Measurements from ENCODE around the gene SIGLEC10. TPM values are rescaled to one million over a fixed set of nuclear protein-coding genes. Genes with fewer than 3 reads are reported as not detected.
"Not testable (repeated sequence)": the region's sequence is repeated elsewhere in the genome, so short reads cannot be mapped to it uniquely, and the experiment has no call there.

SIGLEC10 gene, protein sequence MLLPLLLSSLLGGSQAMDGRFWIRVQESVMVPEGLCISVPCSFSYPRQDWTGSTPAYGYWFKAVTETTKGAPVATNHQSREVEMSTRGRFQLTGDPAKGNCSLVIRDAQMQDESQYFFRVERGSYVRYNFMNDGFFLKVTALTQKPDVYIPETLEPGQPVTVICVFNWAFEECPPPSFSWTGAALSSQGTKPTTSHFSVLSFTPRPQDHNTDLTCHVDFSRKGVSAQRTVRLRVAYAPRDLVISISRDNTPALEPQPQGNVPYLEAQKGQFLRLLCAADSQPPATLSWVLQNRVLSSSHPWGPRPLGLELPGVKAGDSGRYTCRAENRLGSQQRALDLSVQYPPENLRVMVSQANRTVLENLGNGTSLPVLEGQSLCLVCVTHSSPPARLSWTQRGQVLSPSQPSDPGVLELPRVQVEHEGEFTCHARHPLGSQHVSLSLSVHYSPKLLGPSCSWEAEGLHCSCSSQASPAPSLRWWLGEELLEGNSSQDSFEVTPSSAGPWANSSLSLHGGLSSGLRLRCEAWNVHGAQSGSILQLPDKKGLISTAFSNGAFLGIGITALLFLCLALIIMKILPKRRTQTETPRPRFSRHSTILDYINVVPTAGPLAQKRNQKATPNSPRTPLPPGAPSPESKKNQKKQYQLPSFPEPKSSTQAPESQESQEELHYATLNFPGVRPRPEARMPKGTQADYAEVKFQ
- not detected in 3 replicates for polyA plus RNA-seq
- polyA plus RNA-seq (2011; ENCODE audit: low read depth): not detected
- not detected in 2 replicates for polyA plus RNA-seq (2011; cell fraction: cytosol; rRNA removed)
- not detected in 2 replicates for polyA plus RNA-seq (2011; cell fraction: nucleus; rRNA removed)
- polyA plus RNA-seq (2012; ENCODE audit: low replicate concordance): not detected in 2 replicates
- polyA minus RNA-seq: not detected in 3 replicates
- polyA minus RNA-seq (2011; cell fraction: cytosol; rRNA and poly(A)+ RNA removed): not detected
- not detected in 2 replicates for polyA minus RNA-seq (2011; cell fraction: nucleus; rRNA and poly(A)+ RNA removed)

DNA sequence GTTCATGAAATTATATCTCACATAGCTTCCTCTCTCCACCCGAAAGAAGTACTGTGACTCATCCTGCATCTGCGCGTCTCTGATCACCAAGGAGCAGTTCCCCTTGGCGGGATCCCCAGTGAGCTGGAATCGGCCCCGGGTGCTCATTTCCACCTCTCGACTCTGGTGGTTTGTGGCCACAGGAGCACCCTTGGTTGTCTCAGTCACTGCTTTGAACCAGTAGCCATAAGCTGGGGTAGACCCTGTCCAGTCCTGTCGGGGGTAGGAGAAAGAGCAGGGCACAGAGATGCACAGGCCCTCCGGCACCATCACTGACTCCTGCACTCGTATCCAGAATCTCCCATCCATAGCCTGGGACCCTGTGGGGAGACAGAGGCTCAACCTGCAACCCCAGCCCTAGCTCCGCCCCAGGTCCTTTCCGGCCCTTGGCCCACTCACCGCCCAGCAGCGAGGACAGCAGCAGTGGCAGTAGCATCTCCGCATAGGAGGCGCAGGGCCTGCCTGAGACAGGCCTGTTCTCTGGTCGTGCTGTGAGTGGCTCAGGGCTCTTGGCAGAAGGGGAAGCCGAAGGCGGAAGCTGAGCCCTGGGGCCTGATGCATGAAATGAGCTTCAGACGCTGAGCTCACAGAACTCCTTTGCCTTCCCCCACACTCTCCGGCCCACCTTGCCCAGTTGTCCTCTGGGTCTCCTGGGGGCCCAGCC, at the start of gene SIGLEC10:
TSS of gene SIGLEC10 (minus strand) at position 536 of the 703 bp plus-strand sequence. CDS start at position 475, 61 bp downstream.
- Histone ChIP-seq H3K4me2 (ENCODE audit: control insufficient read depth, extremely low read depth, insufficient read depth, low read depth, low read length) (no peak within 1 kb of the TSS), H4K20me1 (ENCODE audit: control insufficient read depth, extremely low read depth, insufficient read depth, low read length) (no peaks in the 10 kb centered on the region), H3K9me3 (ENCODE audit: control insufficient read depth, low read depth, low read length) (no peaks in the 10 kb centered on the region), H3K79me2 (ENCODE audit: control insufficient read depth, insufficient read depth, low read length) (no peaks in the 10 kb centered on the region), H3K27ac (ENCODE audit: control insufficient read depth, insufficient read depth, low read length) (no peak within 1 kb of the TSS), H3K27me3 (ENCODE audit: control insufficient read depth, extremely low read depth, insufficient read depth, low read length) (no peaks in the 10 kb centered on the region), H3K4me1 (ENCODE audit: control insufficient read depth, extremely low read depth, insufficient read depth, low read length) (no peaks in the 10 kb centered on the region), H2AFZ (ENCODE audit: control insufficient read depth, low read length) (no peak within 1 kb of the TSS), H3K4me3 (ENCODE audit: control insufficient read depth in 2 of 3, extremely low read depth in 1 of 3, insufficient read depth in 2 of 3, low read depth in 1 of 3, low read length in 3 of 3) (no peak within 1 kb of the TSS), H3K9ac (ENCODE audit: control insufficient read depth, extremely low read depth, insufficient read depth, low read length) (no peak within 1 kb of the TSS), H3K36me3 (ENCODE audit: control insufficient read depth in 2 of 2, extremely low read depth in 1 of 2, insufficient read depth in 2 of 2, low read length in 2 of 2) (no peaks in the 10 kb centered on the region), H3K9me1 (ENCODE audit: control insufficient read depth, extremely low read depth, insufficient read depth, low read length) (no peaks in the 10 kb centered on the region)
- DNase-seq (ENCODE audit: low read depth, low spot score) (no peak), FAIRE-seq (no peak)
- TF ChIP-seq, protein P1, sequence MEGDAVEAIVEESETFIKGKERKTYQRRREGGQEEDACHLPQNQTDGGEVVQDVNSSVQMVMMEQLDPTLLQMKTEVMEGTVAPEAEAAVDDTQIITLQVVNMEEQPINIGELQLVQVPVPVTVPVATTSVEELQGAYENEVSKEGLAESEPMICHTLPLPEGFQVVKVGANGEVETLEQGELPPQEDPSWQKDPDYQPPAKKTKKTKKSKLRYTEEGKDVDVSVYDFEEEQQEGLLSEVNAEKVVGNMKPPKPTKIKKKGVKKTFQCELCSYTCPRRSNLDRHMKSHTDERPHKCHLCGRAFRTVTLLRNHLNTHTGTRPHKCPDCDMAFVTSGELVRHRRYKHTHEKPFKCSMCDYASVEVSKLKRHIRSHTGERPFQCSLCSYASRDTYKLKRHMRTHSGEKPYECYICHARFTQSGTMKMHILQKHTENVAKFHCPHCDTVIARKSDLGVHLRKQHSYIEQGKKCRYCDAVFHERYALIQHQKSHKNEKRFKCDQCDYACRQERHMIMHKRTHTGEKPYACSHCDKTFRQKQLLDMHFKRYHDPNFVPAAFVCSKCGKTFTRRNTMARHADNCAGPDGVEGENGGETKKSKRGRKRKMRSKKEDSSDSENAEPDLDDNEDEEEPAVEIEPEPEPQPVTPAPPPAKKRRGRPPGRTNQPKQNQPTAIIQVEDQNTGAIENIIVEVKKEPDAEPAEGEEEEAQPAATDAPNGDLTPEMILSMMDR (optimal IDR thresholded peaks at IDR 0.05 in 1 of 3, IDR thresholded peaks at IDR 0.05 in 1 of 3, conservative IDR thresholded peaks at IDR 0.05 in 1 of 3; ENCODE audit: extremely low read depth in 1 of 3, insufficient read depth in 2 of 3, low read length in 3 of 3): no peak
- no peak for TF ChIP-seq EZH2 (IDR thresholded peaks at IDR 0.05; ENCODE audit: low read length)
- dilution Hi-C loops (cut with MboI; ENCODE audit: extremely low pct_ligation_motif_present, low sequenced_read_pairs): no loop called here

DNA sequence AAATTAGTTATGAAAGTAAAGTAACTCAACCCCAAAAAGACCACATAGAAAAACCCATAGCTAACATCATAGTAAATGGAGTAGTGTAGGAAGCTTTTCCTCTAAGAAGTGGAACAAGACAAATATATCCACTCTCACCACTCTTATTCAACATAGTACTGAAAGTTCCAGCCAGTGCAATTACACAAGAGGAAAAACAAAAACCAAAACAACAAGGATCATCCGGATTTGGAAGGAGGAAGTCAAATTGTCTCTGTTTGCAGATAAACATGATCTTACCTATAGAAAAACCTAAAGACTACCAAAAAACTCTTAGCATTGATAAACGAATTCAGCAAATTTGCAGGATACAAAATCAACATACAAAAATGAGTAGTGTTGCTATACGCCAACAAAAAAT, 49.3 kb upstream of the SIGLEC10 start:
- no peaks in the 10 kb centered on the region for H3K9me3 ChIP-seq (ENCODE audit: control insufficient read depth, low read depth, low read length)
- no peak overlapping the region for H3K4me3 ChIP-seq (ENCODE audit: control insufficient read depth in 2 of 3, extremely low read depth in 1 of 3, insufficient read depth in 2 of 3, low read depth in 1 of 3, low read length in 3 of 3)
- TF ChIP-seq, protein P1 (optimal IDR thresholded peaks at IDR 0.05 in 1 of 3, IDR thresholded peaks at IDR 0.05 in 1 of 3, conservative IDR thresholded peaks at IDR 0.05 in 1 of 3; ENCODE audit: extremely low read depth in 1 of 3, insufficient read depth in 2 of 3, low read length in 3 of 3): no peak
- TF ChIP-seq EZH2 (IDR thresholded peaks at IDR 0.05; ENCODE audit: low read length): no peak
- no peak overlapping the region for H2AFZ ChIP-seq (ENCODE audit: control insufficient read depth, low read length)
- no peaks in the 10 kb centered on the region for H3K9me1 ChIP-seq (ENCODE audit: control insufficient read depth, extremely low read depth, insufficient read depth, low read length)
- DNase-seq (ENCODE audit: low read depth, low spot score) (no peak), FAIRE-seq (no peak)
- H3K79me2 ChIP-seq (ENCODE audit: control insufficient read depth, insufficient read depth, low read length): no peaks in the 10 kb centered on the region
- no peaks in the 10 kb centered on the region for H3K27me3 ChIP-seq (ENCODE audit: control insufficient read depth, extremely low read depth, insufficient read depth, low read length)
- H3K4me1 ChIP-seq (ENCODE audit: control insufficient read depth, extremely low read depth, insufficient read depth, low read length): no peaks in the 10 kb centered on the region
- no peak overlapping the region for H3K27ac ChIP-seq (ENCODE audit: control insufficient read depth, insufficient read depth, low read length)
- no peak overlapping the region for H3K9ac ChIP-seq (ENCODE audit: control insufficient read depth, extremely low read depth, insufficient read depth, low read length)
- H4K20me1 ChIP-seq (ENCODE audit: control insufficient read depth, extremely low read depth, insufficient read depth, low read length): no peaks in the 10 kb centered on the region
- H3K4me2 ChIP-seq (ENCODE audit: control insufficient read depth, extremely low read depth, insufficient read depth, low read depth, low read length): no peak overlapping the region
- dilution Hi-C loops (cut with MboI; ENCODE audit: extremely low pct_ligation_motif_present, low sequenced_read_pairs): no loop called here
- no peaks in the 10 kb centered on the region for H3K36me3 ChIP-seq (ENCODE audit: control insufficient read depth in 2 of 2, extremely low read depth in 1 of 2, insufficient read depth in 2 of 2, low read length in 2 of 2)

DNA sequence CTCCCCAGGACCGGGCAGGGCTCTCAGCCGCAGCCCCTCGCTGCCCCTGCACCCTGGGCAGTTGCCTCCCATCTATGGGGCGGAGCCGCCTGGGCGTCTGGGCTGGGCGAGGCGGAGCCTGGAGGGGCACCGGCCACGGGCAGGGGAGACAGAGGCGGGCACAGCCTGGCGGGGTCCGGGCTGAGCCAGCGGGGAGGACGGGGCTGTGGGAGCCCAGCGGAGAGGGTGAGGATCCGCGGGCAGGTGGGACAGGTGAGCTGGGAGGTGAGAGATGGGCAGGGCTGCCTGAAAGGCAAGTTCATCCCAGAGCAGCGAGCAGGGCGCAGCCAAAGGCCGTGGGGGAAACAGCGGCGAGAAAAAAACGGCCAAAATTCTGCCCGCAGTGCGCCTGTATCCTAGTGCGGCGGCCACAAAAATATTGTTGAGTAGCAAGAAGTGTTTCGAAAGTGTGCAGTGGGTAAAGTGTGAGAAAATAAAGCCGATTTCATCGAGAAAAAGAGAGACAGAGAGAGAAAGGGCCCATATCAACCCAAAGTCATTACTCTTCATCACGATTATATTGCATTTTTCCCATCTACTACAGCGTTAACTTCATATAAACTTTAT, 46.6 kb upstream of the SIGLEC10 start:
- H3K9me1 ChIP-seq (ENCODE audit: control insufficient read depth, extremely low read depth, insufficient read depth, low read length); H3K27ac ChIP-seq (ENCODE audit: control insufficient read depth, insufficient read depth, low read length); H3K9me3 ChIP-seq (ENCODE audit: control insufficient read depth, low read depth, low read length); H3K27me3 ChIP-seq (ENCODE audit: control insufficient read depth, extremely low read depth, insufficient read depth, low read length); H3K36me3 ChIP-seq (ENCODE audit: control insufficient read depth in 2 of 2, extremely low read depth in 1 of 2, insufficient read depth in 2 of 2, low read length in 2 of 2); H2AFZ ChIP-seq (ENCODE audit: control insufficient read depth, low read length); H4K20me1 ChIP-seq (ENCODE audit: control insufficient read depth, extremely low read depth, insufficient read depth, low read length); H3K4me1 ChIP-seq (ENCODE audit: control insufficient read depth, extremely low read depth, insufficient read depth, low read length); H3K4me3 ChIP-seq (ENCODE audit: control insufficient read depth in 2 of 3, extremely low read depth in 1 of 3, insufficient read depth in 2 of 3, low read depth in 1 of 3, low read length in 3 of 3); H3K4me2 ChIP-seq (ENCODE audit: control insufficient read depth, extremely low read depth, insufficient read depth, low read depth, low read length); FAIRE-seq; DNase-seq (ENCODE audit: low read depth, low spot score); H3K9ac ChIP-seq (ENCODE audit: control insufficient read depth, extremely low read depth, insufficient read depth, low read length); dilution Hi-C loops (cut with MboI; ENCODE audit: extremely low pct_ligation_motif_present, low sequenced_read_pairs); H3K79me2 ChIP-seq (ENCODE audit: control insufficient read depth, insufficient read depth, low read length): not testable (repeated sequence)
